HepG2 (cell line): ENCODE results near the gene SAXO2. TPM values are rescaled to one million over a fixed set of nuclear protein-coding genes. Genes with fewer than 3 reads are reported as not detected.

Experiments
- BRD4 ChIP-seq: sonication (generic); formaldehyde crosslinking; IDR thresholded peaks from 2 replicates; pipeline ENCODE4 v1.4.0; 2020; ENCODE audit warnings: missing genetic modification reagents
- CBX2 ChIP-seq, 2 experiments: fragments of 200-600 bp in 1 of 2; sonication (generic); formaldehyde crosslinking in 1 of 2; IDR thresholded peaks; 2 replicates each; pipeline versions ENCODE4 v1.7.0 to v1.8.1; 2018 to 2022; ENCODE audit warnings: low read depth in 2 of 2, low read length in 1 of 2, mild to moderate bottlenecking in 1 of 2, missing genetic modification reagents in 1 of 2
- CHD2 ChIP-seq: IDR thresholded peaks from 2 replicates; pipeline ENCODE4 v1.6.1; 2011; ENCODE audit warnings: low read depth, low read length, improper control_type of control experiment
- HDAC1 ChIP-seq: sonication (generic); formaldehyde crosslinking; IDR thresholded peaks from 2 replicates; pipeline ENCODE4 v1.5.1; 2020; ENCODE audit warnings: mild to moderate bottlenecking, missing genetic modification reagents
- HES4 ChIP-seq: sonication (generic); formaldehyde crosslinking; IDR thresholded peaks from 2 replicates; pipeline ENCODE4 v1.9.0; 2021; ENCODE audit warnings: mild to moderate bottlenecking, missing genetic modification reagents, borderline replicate concordance
- KLF15 ChIP-seq: sonication (generic); formaldehyde crosslinking; IDR thresholded peaks from 2 replicates; pipeline ENCODE4 v1.8.1; 2023; ENCODE audit warnings: borderline replicate concordance, mild to moderate bottlenecking, inconsistent platforms, missing genetic modification reagents, mixed read lengths
- MAF1 ChIP-seq: sonication (generic); formaldehyde crosslinking; IDR thresholded peaks from 2 replicates; pipeline ENCODE4 v1.5.0; 2020; ENCODE audit warnings: missing genetic modification reagents, borderline replicate concordance
- MIXL1 ChIP-seq: IDR thresholded peaks from 2 replicates; pipeline ENCODE4 v1.6.1; 2016
- MTA3 ChIP-seq: sonication (generic); formaldehyde crosslinking; IDR thresholded peaks from 2 replicates; pipeline ENCODE4 v1.4.0; 2020; ENCODE audit warnings: missing genetic modification reagents
- NFE2L1 ChIP-seq: sonication (generic); formaldehyde crosslinking; IDR thresholded peaks from 2 replicates; pipeline ENCODE4 v1.4.0; 2020; ENCODE audit warnings: missing genetic modification reagents, mild to moderate bottlenecking, borderline replicate concordance
- RAD21 ChIP-seq: fragments of 450-650 bp; formaldehyde crosslinking; IDR thresholded peaks from 2 replicates; pipeline ENCODE4 v1.5.0; 2020; ENCODE audit warnings: mild to moderate bottlenecking
- SALL1 ChIP-seq: sonication (generic); formaldehyde crosslinking; IDR thresholded peaks from 2 replicates; pipeline ENCODE4 v1.8.0; 2022; ENCODE audit warnings: mild to moderate bottlenecking, missing genetic modification reagents
- ZFP36L1 ChIP-seq: sonication (generic); formaldehyde crosslinking; IDR thresholded peaks from 2 replicates; pipeline ENCODE4 v1.8.0; 2022; ENCODE audit warnings: mild to moderate bottlenecking, missing genetic modification reagents, moderate library complexity
- ZFX ChIP-seq: sonication (generic); formaldehyde crosslinking; IDR thresholded peaks from 2 replicates; pipeline ENCODE4 v1.4.0; 2020; ENCODE audit warnings: mild to moderate bottlenecking, low read depth, missing genetic modification reagents, moderate library complexity
- ZKSCAN8 ChIP-seq: IDR thresholded peaks from 2 replicates; pipeline ENCODE4 v1.6.1; 2016; ENCODE audit warnings: borderline replicate concordance, missing genetic modification reagents, missing compliant biosample characterization
- ZNF10 ChIP-seq: sonication (generic); formaldehyde crosslinking; IDR thresholded peaks from 2 replicates; pipeline ENCODE4 v1.4.0; 2020; ENCODE audit warnings: mild to moderate bottlenecking, low read depth, missing genetic modification reagents, borderline replicate concordance
- ZNF782 ChIP-seq: sonication (generic); formaldehyde crosslinking; IDR thresholded peaks from 2 replicates; pipeline ENCODE4 v1.4.0; 2020; ENCODE audit warnings: missing genetic modification reagents, mild to moderate bottlenecking, borderline replicate concordance
- ZNF879 ChIP-seq: sonication (generic); formaldehyde crosslinking; IDR thresholded peaks from 2 replicates; pipeline ENCODE4 v1.8.1; 2023; ENCODE audit warnings: missing genetic modification reagents
- polyA plus RNA-seq, 8 experiments: library from polyadenylated mRNA; depleted of rRNA in 3 of 8; stranded (reverse) in 7 of 8; unstranded in 1 of 8; fragments of >200 nt; fragmentation: Illumina TruSeq in 4 of 8; extraction: Trizol in 4 of 8; gene quantifications; 2 replicates each; pipeline versions ENCODE4 v1.2.1 to v1.2.3, GENCODE V29; 2011 to 2016; ENCODE audit warnings: low read depth in 4 of 8, missing spikeins in 1 of 8, mixed read lengths in 1 of 8; ENCODE audit not compliant: insufficient read depth in 1 of 8
- total RNA-seq, 5 experiments: library from RNA; depleted of rRNA; stranded (reverse); fragments of >200 nt; fragmentation: Illumina TruSeq; extraction: Trizol; gene quantifications; 2 replicates each; pipeline ENCODE4 v1.2.3, GENCODE V29; 2016; ENCODE audit warnings: low read depth in 1 of 5
- TF ChIP-seq, protein P1 (sequence below): sonication (generic); formaldehyde crosslinking; conservative IDR thresholded peaks from 2 replicates; pipeline ENCODE4 v1.4.0; 2020; ENCODE audit warnings: missing genetic modification reagents
- TF ChIP-seq, protein P2 (sequence below): sonication (generic); formaldehyde crosslinking; IDR thresholded peaks from 2 replicates; pipeline ENCODE4 v1.4.0; 2020; ENCODE audit warnings: missing genetic modification reagents
- TF ChIP-seq, protein P3 (sequence below): sonication (generic); formaldehyde crosslinking; IDR thresholded peaks from 2 replicates; pipeline ENCODE4 v1.4.0; 2020; ENCODE audit warnings: missing genetic modification reagents, borderline replicate concordance
- TF ChIP-seq, protein P4 (sequence below): IDR thresholded peaks from 2 replicates; pipeline ENCODE4 v1.6.1; 2016; ENCODE audit warnings: control low read depth
- TF ChIP-seq, protein P5 (sequence below): sonication (generic); formaldehyde crosslinking; IDR thresholded peaks from 2 replicates; pipeline ENCODE4 v1.4.0; 2020; ENCODE audit warnings: mild to moderate bottlenecking, missing genetic modification reagents
- TF ChIP-seq, protein P6 (sequence below): sonication (generic); formaldehyde crosslinking; IDR thresholded peaks from 2 replicates; pipeline ENCODE4 v1.5.0; 2020; ENCODE audit warnings: mild to moderate bottlenecking, low read depth, missing genetic modification reagents, borderline replicate concordance

The SAXO2 gene
- total and polyA plus RNA-seq, 2 of the 13 experiments (the other 11 are each of a cell fraction or from before 2014, with no cell fraction given): 0.01 to 1.5 TPM

DNA sequence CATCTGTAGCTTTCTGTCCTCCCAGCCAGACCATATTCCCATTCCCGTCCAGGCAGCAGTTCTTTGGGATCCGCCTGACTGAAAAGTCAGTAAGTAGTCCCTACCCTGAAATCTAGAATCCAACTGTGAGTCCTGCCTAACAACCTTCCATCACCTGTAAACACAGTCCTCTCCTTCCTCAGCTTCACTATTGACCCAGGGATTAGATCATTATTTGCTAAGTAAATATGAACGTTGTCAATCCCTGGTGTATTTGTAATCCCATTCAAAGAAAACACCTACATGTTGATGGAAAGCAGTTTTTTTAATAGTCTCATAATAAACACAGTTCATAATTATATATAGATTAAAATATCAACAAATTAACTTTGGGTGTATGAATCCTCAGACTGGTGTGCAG, 732 bp downstream of the SAXO2 start (continued):
- no peak for TF ChIP-seq CHD2
- TF ChIP-seq, protein P1, sequence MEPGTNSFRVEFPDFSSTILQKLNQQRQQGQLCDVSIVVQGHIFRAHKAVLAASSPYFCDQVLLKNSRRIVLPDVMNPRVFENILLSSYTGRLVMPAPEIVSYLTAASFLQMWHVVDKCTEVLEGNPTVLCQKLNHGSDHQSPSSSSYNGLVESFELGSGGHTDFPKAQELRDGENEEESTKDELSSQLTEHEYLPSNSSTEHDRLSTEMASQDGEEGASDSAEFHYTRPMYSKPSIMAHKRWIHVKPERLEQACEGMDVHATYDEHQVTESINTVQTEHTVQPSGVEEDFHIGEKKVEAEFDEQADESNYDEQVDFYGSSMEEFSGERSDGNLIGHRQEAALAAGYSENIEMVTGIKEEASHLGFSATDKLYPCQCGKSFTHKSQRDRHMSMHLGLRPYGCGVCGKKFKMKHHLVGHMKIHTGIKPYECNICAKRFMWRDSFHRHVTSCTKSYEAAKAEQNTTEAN (CRISPR knock-in tag): no peak
- no peak; the same call in 1 of the 2 replicates for TF ChIP-seq SALL1 (CRISPR knock-in tag)
- TF ChIP-seq RAD21: no peak
- peak; percentile 69 for TF ChIP-seq HDAC1 (CRISPR knock-in tag)
- TF ChIP-seq HES4 (CRISPR knock-in tag): no peak
- TF ChIP-seq, protein P2, sequence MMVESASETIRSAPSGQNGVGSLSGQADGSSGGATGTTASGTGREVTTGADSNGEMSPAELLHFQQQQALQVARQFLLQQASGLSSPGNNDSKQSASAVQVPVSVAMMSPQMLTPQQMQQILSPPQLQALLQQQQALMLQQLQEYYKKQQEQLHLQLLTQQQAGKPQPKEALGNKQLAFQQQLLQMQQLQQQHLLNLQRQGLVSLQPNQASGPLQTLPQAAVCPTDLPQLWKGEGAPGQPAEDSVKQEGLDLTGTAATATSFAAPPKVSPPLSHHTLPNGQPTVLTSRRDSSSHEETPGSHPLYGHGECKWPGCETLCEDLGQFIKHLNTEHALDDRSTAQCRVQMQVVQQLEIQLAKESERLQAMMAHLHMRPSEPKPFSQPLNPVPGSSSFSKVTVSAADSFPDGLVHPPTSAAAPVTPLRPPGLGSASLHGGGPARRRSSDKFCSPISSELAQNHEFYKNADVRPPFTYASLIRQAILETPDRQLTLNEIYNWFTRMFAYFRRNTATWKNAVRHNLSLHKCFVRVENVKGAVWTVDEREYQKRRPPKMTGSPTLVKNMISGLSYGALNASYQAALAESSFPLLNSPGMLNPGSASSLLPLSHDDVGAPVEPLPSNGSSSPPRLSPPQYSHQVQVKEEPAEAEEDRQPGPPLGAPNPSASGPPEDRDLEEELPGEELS: peak; percentile 96
- TF ChIP-seq ZKSCAN8 (CRISPR knock-in tag): peak; percentile 86; the same call in 1 of the 2 replicates
- TF ChIP-seq KLF15 (CRISPR knock-in tag): no peak
- TF ChIP-seq ZFP36L1: no peak
- TF ChIP-seq MAF1: no peak
- no peak for TF ChIP-seq ZNF879 (CRISPR knock-in tag)
- TF ChIP-seq ZNF782 (CRISPR knock-in tag): no peak
- TF ChIP-seq CBX2 (IDR thresholded peaks at IDR 0.05; ENCODE audit: low read depth, low read length): no peak
- TF ChIP-seq CBX2 (CRISPR knock-in tag; IDR thresholded peaks at IDR 0.05; ENCODE audit: low read depth): no peak
- TF ChIP-seq BRD4: no peak
- TF ChIP-seq NFE2L1 (CRISPR knock-in tag): no peak
- TF ChIP-seq MIXL1: peak; percentile 96
- no peak for TF ChIP-seq ZNF10 (CRISPR knock-in tag)
- TF ChIP-seq, protein P3, sequence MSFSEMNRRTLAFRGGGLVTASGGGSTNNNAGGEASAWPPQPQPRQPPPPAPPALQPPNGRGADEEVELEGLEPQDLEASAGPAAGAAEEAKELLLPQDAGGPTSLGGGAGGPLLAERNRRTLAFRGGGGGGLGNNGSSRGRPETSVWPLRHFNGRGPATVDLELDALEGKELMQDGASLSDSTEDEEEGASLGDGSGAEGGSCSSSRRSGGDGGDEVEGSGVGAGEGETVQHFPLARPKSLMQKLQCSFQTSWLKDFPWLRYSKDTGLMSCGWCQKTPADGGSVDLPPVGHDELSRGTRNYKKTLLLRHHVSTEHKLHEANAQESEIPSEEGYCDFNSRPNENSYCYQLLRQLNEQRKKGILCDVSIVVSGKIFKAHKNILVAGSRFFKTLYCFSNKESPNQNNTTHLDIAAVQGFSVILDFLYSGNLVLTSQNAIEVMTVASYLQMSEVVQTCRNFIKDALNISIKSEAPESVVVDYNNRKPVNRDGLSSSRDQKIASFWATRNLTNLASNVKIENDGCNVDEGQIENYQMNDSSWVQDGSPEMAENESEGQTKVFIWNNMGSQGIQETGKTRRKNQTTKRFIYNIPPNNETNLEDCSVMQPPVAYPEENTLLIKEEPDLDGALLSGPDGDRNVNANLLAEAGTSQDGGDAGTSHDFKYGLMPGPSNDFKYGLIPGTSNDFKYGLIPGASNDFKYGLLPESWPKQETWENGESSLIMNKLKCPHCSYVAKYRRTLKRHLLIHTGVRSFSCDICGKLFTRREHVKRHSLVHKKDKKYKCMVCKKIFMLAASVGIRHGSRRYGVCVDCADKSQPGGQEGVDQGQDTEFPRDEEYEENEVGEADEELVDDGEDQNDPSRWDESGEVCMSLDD: no peak
- TF ChIP-seq MTA3 (CRISPR knock-in tag): no peak
- no peak for TF ChIP-seq ZFX (CRISPR knock-in tag)
- TF ChIP-seq, protein P4, sequence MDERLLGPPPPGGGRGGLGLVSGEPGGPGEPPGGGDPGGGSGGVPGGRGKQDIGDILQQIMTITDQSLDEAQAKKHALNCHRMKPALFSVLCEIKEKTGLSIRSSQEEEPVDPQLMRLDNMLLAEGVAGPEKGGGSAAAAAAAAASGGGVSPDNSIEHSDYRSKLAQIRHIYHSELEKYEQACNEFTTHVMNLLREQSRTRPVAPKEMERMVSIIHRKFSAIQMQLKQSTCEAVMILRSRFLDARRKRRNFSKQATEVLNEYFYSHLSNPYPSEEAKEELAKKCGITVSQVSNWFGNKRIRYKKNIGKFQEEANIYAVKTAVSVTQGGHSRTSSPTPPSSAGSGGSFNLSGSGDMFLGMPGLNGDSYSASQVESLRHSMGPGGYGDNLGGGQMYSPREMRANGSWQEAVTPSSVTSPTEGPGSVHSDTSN: no peak
- TF ChIP-seq, protein P5, sequence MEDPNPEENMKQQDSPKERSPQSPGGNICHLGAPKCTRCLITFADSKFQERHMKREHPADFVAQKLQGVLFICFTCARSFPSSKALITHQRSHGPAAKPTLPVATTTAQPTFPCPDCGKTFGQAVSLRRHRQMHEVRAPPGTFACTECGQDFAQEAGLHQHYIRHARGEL (CRISPR knock-in tag): no peak
- TF ChIP-seq, protein P6, sequence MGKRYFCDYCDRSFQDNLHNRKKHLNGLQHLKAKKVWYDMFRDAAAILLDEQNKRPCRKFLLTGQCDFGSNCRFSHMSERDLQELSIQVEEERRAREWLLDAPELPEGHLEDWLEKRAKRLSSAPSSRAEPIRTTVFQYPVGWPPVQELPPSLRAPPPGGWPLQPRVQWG (CRISPR knock-in tag): no peak
